HPDE6-E6E7 (cell line): Measurements from ENCODE around the gene CPN2.

Experiments
- DNase-seq: peaks from one replicate; pipeline ENCODE4 v3.0.0; 2011; ENCODE audit warnings: missing footprints; ENCODE audit errors: extremely low spot score

The CPN2 gene

GRCh38 chr3:194351080-194351672 is at the start of gene CPN2:
Gene CPN2, minus strand, starts transcription at chr3:194351328. Its CDS starts 8,626 bp downstream, at chr3:194342702.
- DNase-seq, result no peak

DNA sequence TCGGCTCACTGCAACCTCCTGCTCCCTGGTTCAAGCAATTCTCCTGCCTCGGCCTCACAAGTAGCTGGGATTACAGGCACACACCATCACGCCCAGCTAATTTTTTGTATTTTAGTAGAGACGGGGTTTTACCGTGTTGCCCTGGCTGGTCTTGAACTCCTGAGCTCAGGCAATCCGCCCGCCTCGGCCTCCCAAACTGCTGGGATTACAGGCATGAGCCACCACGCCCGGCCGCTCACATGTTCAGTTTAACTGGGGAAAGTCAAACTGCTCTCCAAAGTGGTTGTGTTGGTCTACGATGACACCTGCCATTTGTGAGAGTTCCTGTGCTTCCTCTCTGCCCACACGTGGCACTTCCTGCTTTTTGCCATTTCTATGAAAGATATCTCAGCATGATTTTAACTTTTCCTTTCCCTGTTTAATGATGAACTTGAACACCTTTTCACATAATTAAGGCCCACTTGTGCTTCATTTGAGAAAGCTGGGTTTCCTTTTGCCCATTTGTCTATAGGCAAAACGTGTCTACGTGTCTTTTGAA is 48.8 kb upstream of the CPN2 start:
- no peak for DNase-seq

DNA sequence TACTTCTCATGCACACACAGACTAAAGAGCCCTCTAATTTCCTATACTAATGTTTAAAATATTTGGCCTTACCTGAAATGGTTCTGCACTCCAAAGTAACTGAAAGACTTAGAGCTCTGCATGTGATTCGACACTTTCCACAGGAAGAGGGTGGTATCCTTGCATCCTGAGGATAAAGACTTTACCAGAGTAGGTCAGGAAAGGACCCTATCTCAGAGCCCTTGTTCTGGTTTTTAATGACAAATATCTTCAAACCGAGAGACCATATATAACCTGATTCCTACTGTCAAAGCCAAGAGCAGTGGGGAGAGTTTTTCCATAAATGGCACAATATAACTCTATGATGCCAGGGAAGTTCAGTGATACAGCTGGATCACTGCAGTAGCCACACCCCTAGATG is 48.0 kb upstream of the CPN2 start, which contains the start of gene GP5:
Gene GP5 (minus strand): TSS at position 101 of the 400 bp plus-strand sequence. CDS start 984 bp downstream, outside the sequence.
- DNase-seq, result no peak

GRCh38 chr3:194397757-194398312 is 46.7 kb upstream of the CPN2 start:
- DNase-seq, result no peak

DNA sequence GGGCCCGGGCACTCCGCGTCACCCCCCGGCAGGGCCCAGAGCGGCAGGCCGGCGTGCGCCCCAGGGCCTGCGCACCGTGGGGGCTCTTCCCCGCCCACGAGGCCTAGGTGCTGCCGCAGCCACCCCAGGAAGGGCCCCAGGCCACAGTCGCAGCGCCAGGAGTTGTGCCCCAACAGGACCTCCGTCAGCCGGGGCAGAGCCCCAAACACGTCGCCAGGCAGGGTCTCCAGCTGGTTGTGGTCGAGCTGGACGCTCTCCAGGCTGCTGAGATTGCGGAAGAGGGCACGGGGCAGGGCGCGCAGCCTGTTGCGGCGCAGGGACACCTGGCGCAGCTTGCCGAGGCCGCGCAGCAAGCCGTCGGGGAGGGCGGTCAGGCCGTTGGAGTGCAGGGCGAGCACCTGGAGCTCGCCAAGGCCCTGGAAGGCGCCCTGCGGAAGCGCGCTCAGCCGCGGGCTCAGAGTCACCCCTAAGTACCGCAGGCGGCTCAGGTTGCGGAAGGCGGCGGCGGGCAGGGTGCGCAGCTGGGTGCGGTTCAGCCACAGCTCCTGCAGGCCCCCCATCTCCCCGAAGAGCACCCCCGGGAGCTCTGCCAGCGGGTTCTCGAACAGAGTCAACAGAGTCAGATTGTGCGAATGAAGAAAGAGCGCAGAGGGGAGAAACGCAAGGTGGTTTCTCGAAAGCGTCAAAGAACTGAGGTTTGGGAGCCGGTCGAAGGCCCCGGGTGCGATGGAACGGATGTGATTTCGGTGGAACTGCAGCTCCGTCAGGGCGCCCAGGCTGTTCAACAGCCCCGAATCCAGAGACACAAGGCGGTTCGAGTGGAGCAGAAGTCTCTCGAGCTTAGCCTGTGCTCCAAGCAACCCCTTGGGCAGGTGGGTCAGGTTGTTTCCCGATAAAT is 46.0 kb upstream of the CPN2 start:
- DNase-seq, result no peak

GRCh38 chr3:194396539-194396858 is 45.4 kb upstream of the CPN2 start:
- no peak for DNase-seq

DNA sequence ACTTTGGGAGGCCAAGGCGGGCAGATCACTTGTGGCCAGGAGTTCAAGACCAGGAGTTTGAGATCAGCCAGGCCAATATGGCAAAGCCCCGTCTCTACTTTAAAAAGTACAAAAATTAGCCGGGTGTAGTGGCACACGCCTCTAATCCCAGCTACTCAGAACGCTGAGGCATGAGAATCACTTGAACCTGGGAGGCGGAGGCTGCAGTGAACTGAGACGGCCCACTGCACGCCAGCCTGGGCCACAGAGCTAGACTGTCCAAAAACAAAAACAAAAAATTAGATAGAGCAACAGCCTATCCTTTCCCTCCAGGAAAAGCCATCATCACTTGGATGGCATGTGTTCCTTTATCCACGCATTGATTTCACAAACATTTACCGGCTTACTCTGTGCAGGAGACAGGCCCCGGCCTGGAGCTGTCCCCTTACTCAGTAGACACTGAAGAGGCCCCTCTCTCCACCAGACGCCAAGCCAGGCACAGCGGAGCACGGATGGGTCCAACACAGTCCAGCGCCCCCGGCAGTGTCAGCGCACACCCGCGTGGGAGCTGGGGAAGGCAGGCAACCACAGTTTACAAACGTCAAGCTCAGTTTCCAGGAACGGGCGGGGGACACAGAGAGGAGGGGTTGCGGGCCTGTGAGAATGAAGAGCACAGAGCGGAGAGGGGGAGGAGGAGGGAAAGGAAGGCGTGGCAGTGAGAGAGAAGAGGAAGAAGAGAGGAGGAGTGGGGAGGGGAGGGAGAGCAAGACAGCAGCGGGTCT is 44.8 kb upstream of the CPN2 start:
- no peak for DNase-seq

DNA sequence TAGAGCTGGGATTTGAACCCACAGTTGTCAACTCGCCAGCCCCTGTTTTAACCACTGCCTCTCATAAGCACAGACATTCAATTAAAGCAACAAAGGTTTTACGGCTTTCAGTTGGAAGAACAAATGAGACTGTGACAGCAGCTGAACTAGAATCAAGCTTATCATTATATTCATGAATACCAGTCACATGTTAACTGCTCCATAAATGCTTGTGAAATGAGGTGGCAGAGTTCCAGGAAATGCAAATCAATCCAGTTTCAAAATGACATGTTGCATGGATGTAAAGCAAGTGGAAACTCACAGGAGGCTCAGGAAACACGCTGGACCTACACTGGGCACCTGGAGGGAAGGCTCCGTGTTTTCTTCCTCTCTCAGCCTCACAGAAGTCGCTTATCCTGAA is 44.1 kb upstream of the CPN2 start:
- no peak for DNase-seq

- no peak for DNase-seq
These were observed 41.4 kb upstream of the CPN2 start for GRCh38 chr3:194392576-194392975.

DNA sequence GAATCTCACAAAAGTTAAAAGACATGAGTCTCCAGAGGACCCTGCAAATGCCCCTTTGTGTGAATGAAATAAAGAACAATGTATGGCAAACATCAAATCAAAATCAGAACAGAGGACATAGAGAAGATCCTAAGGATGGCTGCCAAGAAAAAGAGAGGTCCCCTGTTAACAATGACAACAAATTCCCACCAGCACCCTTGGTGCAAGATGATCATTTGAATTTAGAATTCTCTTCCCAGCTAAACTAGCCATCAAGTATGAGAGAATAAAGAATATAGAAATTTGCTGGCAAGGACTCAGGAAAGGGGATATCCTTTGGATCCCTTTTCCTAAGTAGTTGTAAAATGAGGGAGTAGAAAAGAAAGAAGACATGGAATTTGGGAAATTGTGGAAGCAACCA is 39.7 kb upstream of the CPN2 start:
- DNase-seq, result no peak

GRCh38 chr3:194389269-194389668 is 38.1 kb upstream of the CPN2 start:
- no peak for DNase-seq

DNA sequence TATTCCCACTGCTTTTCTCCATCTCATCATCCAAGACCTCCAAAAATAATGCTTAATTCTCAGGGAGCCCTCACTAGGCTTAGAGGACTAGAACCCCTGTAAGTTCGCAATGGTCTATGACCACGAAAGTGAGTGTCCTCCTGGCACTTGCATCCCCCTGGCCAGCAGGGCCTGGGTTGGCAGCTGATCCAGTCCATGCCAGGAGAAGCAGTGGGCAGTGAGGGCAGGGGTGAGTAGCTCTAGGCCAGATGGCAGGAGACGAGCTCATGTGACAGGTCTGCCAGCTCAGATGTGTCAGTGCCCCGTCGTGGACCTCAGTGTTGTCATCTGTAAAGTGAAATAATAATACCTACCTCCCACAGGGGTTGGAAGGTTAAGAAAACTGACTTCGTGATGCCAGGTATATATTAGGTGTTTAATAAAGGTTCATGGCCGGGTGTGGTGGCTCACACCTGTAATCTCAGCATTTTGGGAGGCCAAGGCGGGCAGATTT is 36.8 kb upstream of the CPN2 start:
- no peak for DNase-seq

- no peak for DNase-seq
These were observed 36.1 kb upstream of the CPN2 start for GRCh38 chr3:194387276-194387675.

GRCh38 chr3:194386648-194387047 is 35.5 kb upstream of the CPN2 start:
- no peak for DNase-seq

DNA sequence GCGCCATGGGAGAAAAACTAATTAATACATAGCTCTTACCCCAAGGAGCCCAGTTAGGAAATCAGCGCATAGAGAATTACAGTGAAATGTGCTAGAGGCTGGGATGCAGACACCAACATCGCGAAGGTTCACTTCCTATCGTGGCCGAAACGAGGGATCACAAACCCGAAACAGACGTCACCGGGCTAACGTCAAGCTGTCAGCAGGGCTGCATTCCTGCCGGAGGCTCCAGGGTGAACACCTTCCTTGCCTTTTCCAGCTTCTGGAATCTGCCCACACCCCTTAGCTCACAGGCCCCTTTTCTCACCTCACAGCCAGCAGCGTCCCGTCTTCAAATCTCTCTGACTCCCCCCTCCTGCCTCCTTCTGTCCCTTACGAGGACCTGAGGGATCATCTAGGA is 34.9 kb upstream of the CPN2 start:
- DNase-seq, result no peak

DNA sequence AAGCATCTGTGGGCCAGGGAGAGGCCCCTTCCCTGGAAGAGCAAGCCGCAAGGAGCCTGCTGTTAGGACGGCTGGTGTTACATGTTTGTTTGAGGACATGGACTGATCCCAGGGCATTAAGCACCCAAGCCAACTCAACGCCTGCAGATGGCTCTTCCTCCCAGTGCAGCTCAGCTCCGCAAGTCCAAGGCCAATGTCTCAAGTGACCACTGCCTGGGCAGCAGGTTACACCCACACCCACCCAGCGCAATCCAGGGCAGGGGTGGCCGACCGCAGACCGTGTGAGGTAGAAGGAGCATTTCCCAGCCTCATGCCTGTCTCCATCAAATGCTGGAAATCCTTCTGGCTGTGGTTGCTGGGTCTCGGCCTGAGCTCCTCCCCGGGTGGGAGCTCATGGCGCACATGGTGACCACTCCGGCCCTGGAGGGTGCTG is 33.5 kb upstream of the CPN2 start:
- DNase-seq, result no peak

DNA sequence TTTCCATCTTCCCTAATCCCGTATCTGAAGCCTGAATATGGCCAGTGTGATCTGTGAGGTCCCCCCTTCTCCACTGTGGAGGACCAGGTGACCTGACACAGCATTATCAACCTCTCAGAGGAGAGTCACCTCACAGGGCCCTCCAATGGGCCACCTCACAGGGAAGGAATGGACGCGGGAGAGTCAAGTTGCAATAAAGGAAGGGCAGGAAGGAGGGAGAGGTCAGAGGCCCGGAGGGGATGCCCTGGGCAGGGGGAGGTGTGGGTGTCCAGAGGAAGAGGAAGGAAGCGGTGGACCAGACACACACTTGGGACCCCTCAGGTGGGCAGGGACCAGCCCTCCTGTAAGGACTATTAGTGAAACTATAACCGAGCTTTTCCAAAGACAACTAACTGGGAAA is 33.0 kb upstream of the CPN2 start:
- no peak for DNase-seq

DNA sequence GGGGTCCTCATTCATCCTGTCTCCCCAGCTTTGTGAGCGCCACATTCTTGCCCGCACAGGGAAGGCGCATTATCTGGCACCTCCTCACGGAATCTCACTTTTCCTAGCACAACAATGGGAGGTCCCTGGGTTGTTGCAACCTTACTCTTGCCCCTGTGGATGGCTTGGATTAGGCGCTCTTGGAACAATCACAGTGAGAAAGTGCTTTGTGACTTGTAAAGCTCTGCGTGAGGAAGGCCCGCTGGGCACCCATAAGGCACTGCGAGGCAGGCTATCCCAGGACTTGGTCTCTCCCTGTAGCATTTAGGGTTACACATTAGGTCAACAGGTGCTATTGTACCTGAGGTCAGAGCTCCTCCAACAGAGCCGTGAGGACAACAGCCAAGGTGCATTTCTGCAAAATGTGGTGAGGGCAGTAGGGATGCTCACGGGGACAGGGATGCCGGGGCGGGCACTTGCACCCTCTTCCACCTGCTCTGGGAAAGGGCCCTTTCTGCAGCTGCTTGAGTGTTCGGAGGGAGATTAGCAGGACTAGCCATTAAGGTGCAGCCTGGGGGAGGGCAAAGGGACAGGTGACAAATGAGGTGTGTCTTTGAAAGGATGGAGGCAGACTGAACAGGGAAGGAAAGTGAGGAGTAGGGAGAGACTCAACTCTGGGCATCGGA is 32.3 kb upstream of the CPN2 start:
- DNase-seq, result no peak

DNA sequence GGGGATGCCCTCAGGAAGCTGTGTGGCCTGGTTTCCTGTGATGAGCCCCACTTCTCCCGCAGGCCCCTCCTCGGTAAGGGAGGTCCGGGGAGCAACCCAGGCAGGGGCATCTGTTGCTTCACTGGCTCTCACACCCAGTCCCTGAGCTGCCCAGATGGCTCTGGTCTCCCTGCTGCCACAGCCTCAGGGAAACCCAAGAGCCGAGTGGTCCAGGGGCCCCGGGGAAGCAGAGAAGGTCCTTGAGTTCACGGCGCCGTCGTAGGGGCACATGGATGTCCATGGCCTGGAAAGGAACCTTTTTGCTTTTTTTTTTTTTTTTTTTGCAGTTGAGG is 31.7 kb upstream of the CPN2 start:
- no peak for DNase-seq

DNA sequence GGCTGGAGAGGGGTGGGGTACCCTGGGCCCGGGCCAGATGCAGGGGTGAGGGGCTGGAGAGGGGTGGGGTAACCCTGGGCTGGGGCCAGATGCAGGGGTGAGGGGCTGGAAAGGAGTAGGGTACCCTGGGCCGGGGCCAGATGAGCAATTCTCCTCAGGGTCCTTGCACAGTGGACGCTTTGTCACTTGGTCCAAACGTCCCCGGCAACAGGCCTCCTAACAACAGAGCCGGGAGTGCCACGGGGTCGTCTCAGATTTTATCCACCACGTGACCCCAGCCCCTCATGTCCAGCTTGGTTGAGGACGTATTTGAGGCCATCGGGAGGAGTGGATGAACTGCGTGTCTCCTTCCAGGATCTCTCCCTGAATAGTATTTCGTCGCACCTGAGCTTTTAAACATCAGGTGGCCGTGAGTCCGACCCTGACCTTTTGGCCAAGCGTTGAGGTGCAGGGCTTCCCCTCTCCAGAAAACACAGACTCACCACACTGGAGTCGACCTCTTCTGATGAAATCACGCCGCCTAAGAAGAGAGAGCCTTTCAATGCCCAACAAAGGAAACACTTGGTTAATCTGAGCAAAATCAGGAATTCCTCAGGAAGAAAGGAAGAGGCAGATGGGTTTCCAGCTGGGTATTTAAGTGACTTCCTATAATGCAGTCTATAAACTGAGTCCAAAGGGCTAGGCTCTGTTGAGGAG is 31.2 kb upstream of the CPN2 start:
- no peak for DNase-seq

DNA sequence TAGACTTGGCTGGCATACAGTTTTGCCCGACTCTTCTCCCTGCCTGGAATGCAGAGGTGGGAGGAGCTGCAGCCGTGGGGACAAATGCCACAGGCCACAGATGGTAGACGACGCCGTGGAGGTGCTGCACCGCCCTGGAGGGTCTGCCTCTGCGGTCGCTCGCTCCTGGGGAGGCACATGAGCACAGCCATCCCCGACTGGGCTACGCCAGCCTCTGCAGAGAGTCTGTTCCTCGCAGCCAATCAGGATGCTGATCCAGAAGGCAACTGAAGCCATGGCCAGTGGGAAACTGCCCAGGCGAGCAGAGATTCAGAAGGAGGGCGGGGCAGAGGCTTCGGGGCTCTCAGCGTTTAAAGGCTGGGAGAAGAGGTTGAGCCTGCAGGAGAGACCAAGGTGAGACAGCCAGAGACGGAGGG is 30.3 kb upstream of the CPN2 start:
- no peak for DNase-seq
